8988T (cell line): ENCODE data around the gene SEC14L5.
"Not testable (repeated sequence)": the region's sequence is repeated elsewhere in the genome, so short reads cannot be mapped to it uniquely, and the experiment has no call there.

Experiments used
- DNase-seq: peaks from one replicate; pipeline ENCODE4 v3.0.0; 2011

Gene SEC14L5

DNA sequence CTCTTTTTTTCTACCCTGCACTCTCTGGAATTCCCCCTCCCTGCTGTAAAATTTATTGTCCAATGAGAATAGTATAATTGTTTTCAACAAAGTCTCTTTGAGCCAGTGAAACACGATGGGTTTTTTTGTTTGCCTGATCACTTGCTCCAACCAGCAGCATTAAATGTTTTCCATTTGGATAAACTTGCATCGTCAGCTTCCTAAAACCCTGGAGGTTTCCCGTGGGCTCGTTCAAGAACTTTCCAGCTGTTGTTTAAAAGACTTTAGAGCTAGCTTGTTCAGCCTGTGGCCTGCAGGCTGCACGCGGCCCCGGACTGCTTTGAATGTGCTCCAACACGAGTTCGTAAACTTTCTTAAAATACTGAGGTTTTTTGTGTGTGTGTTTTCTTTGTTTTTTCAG lies 60.7 kb downstream of the SEC14L5 start:
- no peak for DNase-seq

DNA sequence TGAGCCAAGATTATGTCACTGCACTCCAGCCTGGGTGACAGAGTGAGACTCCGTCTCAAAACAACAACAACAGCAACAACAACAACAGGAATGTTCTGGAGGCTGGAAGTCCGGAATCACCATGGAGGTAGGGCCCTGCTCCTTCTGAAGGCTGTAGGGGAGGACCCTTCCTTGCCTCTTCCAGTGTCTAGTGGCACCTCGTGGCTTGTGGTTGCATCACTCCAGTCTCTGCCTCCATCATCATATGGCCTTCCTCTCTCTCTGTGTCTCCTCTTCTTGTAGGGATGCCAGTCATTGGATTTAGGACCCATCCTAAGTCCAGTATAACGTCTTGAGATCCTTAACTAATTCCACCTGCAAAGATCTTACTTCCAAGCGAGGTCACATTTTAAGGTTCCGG lies 61.6 kb downstream of the SEC14L5 start:
- DNase-seq, result no peak

DNA sequence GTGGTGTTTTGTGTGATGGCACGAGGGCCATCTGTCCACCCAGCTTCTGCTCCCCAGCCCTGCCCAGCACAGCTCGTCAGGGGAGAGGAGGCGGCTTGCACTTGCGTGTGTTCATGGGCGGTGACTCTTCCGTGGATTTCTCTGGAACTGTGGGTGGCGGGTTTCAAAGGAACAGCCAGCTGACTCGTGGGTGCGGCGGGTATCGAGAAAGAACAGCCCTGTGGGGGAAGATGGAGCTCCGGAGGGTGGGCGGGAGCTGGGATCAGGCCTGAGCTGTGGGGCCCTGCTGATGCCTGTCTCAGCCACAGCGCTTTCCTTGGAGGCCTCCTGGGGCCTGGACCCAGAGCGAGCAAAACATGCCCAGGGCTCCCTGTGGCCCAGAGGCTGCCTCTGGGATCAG lies 62.4 kb downstream of the SEC14L5 start:
- no peak for DNase-seq

DNA sequence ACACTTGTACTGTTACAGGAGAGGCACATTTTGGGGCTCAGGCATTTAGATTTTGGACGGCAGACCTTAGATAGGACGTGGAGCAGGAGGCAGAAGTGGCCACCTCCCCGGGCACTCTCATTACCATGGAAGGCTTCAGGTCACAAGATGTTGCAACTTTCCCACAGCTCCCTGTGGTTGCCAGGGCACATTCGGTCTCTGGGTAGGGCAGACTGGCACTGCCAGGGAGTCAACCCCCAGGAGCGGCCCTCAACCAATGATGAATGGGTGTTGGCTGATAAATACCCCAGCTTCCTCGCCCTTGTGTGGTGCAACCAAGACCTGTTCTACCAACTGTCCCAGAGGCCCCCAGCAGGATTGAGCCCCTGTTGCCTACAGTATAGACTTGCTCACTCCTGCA lies 64.4 kb downstream of the SEC14L5 start:
- no peak for DNase-seq

DNA sequence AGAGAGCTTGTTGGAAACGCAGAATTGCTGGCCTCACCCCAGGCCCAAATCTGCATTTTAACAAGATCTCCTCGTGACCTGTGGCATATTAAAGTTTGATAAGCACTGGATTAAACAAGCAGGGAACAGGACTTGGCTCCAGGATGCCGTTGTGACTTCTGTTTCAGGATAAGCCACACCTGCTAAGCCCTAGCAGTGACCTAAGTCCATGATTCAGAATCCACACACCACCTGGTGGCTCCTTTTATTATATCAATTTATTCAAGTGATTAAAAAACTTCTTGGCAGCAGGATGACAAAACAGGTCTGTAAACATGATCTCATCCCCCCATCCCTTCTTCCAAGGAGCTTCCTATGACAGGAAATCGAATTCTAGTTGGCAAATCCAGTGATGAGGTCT lies 66.5 kb downstream of the SEC14L5 start:
- peak; percentile 53 for DNase-seq

DNA sequence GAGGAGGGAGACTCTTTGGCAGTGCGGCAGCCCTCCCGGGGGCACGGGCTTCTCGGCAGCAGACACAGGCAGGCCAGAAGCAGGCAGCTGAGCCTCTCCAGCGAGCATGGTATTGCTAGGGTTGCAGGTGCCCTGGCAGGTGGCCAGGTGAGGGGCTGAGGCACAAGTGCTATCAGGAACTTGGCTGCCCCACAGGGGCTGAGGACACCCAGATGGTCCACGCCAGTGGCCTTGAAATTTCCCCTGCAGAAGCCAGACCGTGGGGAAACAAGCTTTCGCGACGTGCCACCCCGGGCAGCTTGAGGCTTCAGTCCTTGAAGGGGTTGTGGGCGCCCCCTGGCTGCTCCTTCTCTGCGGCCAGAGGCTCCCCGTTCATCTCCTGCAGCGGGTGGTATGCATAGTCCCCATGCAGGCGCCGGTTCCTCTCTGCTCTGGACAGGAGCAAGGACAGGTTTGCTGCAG lies 67.1 kb downstream of the SEC14L5 start:
- DNase-seq, result peak; percentile 72

DNA sequence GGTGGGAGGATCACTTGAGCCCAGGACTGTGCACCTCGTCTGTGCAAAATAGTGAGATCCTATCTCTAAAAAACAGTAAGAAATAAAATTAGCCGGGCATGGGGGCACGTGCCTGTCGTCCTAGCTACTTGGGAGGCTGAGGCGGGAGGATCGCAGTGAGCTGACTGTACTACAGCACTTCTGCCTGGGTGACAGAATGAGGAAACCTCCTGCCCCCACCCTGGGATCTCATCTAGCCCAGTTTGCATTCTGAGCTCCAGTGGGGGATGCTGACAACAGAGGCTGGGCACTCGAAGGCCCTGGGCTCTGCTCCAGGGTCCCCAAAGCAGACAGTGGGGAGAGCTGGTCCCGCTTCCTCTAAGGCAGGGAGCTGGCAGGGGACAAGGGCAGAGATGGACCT lies 68.5 kb downstream of the SEC14L5 start:
- no peak for DNase-seq

DNA sequence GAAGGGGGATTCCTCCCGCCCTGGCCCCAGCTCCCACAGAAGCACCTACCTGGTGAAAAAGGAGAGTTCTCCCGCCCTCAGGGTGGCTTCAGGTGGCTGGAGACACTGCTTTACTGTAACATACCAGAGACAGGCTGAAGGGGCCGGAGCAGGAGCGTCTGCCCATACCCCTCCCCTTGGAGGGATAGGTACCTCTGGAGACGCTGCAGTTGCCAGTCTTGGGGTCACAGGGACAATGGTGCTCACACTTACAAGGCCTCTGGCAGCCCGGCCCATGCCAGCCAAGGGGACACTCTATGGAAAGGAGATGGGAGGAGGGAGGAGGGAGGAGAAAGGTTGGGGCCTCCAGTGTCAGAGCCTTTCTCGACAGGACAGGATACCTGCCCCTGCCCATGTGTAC lies 69.0 kb downstream of the SEC14L5 start:
- no peak for DNase-seq

DNA sequence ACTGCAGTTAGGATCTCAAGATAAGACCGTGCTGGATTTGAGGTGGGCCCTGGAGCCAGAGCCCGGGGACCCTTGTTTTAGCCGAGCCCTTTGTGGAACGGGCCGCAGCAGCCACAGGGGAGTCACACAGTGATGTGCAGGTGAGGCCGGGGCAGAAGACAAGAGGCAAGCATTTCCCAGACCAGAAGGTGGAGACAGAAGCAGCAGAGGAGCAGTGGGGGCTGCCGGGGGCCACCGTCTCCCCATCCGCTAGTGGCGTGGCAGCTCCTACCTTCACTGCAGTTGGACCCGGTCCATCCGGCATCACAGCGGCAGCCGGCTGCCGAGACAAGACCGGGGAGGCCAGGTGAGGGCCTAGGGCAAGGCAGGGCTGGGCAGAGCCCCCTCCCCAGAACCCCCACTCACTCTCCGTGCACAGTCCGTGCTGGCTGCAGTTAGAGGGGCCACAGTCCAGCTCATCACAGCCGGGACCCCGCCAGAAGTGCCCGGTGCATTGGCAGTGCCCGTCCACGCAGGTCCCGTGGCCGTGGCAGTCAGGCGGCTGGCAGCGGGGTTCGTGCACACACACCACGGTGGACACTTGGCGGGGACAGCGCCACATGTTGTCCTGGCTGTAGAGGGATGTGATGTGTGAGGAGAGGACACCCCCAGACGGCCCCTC lies 69.6 kb downstream of the SEC14L5 start:
- no peak for DNase-seq

DNA sequence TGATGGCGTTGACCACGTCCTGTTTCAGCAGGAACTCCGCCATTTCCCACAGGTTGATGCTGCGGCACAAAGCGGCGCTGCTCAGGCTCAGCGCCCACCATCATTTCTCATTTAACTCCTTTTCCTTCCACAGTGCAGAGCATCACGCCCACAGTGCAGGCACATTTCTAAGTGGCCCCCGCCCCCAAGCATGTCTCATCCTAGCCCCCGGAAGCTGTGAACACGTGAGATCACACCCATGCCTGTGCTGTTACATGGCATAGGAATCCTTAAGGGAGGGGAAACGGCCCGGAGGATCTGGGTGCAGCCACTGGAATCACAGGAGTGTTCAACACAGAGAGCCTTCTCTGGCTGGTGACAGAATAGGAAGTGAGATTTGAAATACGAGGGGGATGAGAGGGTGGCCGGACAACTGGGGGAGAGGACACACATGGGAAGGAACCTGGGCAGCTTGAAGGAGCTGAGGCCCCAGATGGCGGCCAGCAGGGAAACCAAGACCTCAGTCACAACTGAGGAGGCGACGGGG lies 70.9 kb downstream of the SEC14L5 start:
- no peak for DNase-seq

DNA sequence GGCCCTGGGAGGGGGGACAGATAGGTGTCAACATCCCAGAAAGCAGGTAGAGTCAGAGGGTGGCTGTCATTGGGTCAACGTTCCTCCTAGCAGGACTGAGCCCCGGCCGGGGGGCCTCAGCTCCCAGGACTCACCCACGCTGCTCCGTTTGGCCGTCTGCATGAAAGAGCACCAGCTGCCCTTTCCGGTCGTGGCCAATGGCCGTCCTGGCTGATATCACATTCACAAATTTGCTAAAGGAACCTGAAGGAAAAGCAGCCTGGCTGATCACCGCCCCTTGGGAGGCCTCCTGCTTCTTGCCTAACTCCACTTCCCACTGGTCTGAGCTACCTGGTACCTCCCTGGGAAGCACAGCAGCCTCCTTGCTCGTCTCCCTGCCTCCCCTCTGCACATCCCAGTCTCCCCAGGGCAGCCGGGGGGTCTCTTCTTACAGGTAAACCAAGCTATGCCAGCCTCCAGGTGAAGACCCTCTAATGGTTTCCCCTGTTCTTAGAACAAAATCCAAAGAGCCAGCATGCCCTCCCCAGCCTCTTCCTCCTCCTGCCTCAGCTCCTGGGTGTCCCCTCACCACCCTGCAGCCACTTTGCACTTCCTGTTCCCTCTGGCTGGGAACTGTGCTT lies 72.2 kb downstream of the SEC14L5 start:
- DNase-seq, result no peak

DNA sequence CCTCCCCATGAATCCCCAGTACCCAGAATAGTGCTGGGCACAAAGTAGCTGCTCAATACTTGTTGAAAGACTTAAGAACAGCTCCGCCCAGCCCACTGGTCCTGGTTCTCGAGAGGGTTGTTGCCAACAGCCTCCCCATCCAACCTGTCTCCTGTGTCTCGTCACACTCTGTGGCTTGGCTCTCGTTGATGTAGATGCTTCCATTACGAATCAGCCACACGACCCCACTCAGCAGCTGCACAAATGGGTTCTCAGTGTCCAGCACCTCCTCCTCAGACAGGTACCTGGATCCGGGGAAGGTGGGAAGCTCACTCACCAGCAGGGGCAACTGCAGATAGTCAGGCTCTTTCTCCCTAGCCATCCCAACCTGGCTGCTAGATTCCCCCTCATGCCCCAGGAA lies 73.5 kb downstream of the SEC14L5 start:
- no peak for DNase-seq

DNA sequence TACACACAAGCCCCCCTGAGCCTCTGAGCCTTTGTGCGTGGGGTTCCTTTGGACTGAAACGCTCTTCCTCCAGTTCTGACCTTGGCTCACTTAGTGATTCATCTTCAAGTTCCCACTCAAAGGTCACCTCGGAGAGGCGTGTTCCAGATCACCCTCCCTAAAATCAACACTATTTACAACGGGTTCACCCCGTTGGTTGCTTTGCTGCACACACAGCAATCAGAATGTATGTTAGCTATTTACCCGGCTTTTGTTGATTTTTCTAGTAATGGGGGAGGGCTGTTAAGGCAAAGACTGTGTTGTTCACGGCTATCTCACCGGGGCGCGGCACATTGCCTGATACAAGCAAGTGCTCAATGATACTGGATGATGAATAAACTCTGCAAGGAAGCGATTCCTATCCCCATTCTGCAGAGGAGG lies 74.6 kb downstream of the SEC14L5 start:
- no peak for DNase-seq

DNA sequence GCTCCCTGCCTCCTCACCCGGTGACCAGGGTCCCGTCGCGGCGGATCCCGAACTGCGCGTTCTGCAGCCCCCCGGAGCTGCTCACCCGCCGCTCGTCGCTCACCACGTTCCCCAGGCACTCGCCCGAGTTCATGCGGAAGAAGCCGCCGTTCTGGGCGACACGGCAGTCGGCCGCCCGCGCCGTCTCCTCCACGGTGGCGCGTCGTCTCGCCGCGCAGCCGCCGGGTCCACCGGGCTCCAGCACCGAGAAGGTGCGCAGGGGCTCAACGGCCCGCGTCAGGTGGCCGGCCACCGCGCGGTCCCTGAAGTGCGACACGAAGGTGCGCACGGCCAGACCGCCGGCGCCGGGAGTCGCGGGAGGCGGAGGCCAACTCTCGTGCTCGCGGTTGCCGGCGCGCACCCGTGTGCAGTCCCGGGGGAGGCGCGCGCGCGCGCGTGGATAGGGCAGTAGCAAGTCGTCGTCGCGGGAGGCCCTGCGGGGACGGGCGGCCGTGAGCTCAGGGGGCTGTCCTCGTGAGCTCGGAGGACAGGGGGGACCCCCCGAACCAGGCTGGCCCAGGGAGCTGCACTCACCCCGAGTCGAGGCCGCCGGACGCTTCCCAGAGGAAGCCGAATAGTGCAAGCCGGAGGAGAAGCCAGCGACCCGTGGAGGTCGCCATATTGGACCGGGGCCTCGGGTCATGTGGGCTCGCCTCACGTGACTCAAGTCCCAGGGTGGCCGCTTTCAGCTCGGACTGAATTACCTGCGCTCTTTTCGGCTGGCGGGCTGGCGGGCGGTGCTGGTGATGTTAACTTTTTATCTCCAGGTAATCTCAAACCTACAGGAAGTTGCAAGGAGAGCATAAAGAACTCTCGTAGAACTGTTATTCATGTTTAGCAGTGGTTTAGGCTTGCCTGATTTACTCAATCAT lies 75.4 kb downstream of the SEC14L5 start, which contains the start of gene NAGPA:
Gene NAGPA (minus strand): TSS at position 680 of the 911 bp plus-strand sequence. CDS start 21 bp downstream, at position 659.
- peak; percentile 80 for DNase-seq

DNA sequence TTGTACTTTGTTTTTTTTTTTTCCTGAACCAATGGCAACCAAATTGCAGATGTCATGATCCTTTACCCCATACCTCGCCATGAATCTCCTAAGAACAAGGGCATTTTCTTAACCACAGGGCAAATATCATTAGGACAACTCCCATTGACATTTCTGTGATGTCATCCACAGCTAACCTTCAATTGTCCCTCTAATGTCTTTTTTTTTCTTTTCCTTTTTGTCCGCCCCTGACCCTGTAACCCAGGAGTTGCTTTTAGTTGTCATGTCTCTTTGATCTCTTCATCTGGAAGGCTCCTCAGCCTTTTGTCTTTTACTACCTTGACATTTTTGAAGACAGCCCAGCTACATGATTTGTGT lies 76.0 kb downstream of the SEC14L5 start:
- no peak for DNase-seq

DNA sequence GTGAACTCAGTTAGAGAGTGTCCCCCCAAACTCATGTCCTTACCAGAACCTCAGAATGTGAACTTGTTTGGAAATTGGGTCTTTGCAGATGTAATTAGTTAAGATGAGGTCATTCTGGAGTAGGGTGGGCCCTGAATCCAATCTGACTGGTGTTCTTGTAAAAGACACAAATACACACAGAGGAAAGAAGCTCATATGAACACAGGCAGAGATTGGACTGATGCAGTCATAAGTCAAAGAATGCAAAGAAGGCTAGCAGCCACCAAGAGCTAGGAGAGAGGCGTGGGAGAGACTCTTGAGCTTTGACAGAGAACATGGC lies 77.7 kb downstream of the SEC14L5 start:
- no peak for DNase-seq

DNA sequence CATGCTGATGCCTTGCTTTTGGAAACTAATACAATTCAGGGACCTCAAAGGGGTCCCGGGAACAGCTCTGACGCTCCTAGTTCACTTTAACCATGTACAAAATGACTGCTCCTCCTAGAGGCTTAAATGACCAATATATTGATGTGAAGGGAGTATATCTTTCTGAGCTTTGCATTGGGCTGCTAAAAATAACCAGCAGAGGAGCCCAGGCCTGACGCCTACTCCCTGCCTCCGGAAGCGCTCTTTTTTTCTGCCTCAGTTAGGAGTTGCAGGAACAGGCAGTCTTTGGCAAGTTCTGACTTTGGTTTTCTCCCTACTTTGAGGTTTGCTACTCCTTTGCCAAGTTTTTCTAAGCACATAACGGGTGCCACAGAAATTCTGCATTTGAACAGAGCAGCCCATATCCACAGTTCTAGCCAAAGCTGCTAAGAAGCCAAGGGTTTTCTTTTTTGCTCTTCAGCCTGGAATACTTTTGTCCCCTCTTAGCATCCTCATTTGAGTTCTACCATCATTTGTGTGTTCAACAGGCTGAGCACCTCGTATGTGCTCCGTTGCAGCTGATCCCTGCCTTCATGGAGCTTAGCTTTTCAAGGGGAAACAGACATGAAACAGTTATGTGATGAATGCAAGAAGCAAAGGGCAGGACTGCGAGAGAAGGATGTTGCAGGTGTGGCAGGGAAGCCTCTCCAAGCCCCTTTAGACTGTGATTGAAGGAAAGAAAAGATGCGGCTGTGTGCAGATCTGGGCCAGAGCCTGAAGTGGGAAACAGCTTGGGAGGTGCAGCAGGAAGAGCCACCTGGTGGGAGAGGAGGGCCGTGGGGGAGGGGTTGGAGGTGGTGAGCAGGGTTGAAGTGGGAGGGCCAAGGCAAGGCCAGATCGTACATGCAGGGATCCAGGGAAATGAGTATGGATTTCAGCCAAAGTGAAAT lies 78.4 kb downstream of the SEC14L5 start:
- no peak for DNase-seq

DNA sequence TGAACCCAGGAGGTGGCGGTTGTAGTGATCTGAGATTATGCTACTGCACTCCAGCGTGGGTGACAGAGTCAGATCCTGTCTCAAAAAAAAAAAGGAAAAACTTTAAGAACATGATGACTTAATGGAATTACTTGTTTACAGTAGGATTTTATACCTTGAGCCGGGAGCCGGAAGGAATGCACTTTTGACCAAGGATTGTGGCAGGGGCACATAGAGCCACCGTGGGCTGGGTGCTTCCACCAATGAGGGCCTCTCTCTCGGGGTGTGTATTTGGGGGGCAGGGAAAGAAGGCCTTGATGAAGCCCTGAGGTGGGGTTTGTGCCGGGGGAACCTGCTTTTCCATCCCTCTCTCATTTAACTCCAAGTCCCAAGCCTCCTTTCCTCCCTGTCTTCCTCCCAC lies 82.3 kb downstream of the SEC14L5 start:
- no peak for DNase-seq

DNA sequence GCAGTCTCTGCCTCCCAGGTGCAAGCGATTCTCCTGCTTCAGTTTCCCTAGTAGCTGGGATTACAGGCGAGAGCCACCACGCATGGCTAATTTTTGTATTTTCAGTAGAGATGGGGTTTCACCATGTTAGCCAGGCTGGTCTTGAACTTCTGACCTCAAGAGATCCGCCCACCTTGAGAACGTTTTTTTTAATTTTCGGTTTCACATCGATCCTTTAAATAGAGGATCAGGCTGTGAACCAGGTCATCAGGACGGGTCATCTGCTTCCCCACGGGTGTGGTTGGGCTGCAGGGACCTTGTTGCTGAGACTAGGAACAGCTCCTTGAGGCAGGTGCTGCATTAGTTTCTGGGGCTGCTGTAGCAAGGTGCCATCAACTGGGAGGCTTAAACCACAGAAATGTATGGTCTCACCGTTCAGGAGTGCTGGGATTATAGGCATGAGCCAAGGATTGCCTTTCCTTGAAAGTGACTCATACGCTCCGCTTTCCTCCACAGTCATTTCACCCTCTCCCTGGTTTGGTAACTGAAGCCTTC lies 83.5 kb downstream of the SEC14L5 start:
- DNase-seq, result no peak

DNA sequence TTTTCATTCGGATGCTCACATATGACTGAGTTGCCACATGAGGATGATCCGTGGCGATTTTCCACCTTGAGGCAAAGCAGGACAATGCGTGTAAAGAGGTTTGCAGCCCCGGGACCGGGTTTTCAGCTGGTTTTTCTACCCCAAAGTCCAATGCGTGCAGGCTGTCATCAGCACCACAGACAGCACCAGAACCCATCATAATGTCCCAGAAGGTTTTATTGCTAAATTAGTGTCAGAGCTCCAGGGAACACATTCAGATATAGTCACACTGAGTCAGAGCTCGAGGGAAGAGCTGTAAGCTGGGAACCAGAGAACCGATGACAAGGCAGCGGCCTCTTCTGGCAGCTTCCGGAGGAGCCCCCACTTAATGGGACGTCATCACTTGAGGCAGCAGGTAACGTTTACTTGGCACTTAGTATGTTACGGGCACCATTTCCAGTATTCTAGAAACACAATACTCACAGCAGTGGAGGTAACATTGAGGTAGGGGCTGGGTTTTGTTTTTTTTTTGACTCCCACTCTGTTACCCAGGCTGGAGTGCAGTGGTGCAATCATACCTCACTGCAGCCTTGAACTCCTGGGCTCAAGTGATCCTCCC lies 84.5 kb downstream of the SEC14L5 start:
- DNase-seq, result no peak

DNA sequence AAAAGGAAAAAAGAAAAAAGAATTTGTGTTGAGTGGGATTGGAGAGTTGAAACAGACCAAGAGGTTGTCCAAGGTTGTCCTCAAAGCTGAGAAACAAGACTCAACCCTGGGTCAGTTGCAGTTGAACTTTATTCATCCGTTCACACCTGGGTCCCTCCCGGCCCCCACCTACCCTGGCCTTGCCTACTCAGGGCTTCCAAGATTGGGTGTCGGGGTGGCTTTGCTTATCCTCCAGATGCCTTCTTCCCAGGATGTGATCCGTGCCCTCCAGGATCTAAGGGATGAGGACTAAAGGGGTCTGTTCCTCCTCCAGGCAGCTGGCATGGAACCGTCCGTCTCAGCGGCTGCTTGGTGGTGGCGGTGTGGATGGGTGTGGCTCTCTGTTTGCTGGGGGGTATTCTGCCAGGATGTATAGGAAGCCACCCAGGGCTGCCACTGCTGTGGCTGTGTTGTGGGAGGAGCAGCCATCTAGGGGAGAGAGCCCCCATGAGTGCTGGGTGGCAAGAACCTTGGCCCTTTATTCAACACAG lies 85.9 kb downstream of the SEC14L5 start:
- DNase-seq, result no peak

DNA sequence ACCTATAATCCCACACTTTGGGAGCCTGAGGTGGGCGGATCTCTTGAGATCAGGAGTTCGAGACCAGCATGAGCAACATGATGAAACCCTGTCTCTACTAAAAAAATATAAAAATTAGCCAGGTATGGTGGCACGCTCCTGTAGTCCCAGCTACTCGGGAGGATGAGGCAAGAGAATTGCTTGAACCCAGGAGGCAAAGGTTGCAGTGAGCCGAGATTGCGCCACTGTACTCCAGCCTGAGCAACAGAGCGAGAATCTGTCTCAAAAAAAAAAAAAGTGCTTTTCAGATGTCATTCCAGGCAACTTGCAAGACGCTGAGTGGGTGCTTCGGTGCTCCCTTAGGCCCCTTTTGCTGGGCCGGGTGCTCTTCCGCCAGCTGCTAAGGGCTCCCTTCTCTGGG lies 86.5 kb downstream of the SEC14L5 start:
- not testable (repeated sequence) for DNase-seq
